Measurements from ENCODE around the gene RAPGEFL1. TPM values are rescaled to one million over a fixed set of nuclear protein-coding genes. Genes with fewer than 3 reads are reported as not detected.

The RAPGEFL1 gene
- total and polyA plus RNA-seq, 2 of the 8 experiments (the other 6 are each of a cell fraction or from before 2014, with no cell fraction given): 20.0 to 20.2 TPM

DNA sequence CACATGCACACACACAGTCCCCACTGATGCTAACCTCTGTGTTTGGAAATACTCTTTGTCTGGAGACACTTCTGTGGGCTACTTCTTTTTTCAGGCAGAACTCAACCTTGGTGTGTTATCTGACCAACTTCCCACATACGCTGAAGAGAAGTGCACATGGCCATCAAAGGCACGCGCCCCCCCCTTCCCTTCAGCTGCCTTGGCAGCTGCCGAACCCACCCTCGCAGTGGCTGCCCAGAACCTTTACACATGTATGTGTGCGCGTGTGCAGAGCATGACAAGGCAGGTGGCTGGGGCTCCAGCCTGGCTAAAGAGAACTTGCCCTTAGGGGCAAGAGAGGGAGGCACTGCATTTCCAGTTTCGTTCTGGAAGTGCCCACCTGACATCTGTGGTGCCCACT, 3.9 kb downstream of the RAPGEFL1 start:
- H4K5ac ChIP-seq (ENCODE audit: insufficient read length, low read depth, low read length): no peak overlapping the region
- no peak overlapping the region for H3K4me3 ChIP-seq (ENCODE audit: extremely low read depth in 1 of 4, insufficient read depth in 2 of 4, low read depth in 3 of 4, low read length in 4 of 4)
- no peak overlapping the region for H3K56ac ChIP-seq (replicated peaks; ENCODE audit: insufficient read length, low read depth, low read length)
- no peaks in the 10 kb centered on the region for H3K79me1 ChIP-seq (ENCODE audit: low read depth, low read length)
- H3K4ac ChIP-seq (replicated peaks; ENCODE audit: insufficient read length, low read depth, low read length): no peak overlapping the region
- H3K23me2 ChIP-seq (ENCODE audit: low read depth, low read length): peaks cover 2% of the 10 kb centered on the region; the same call in 1 of the 2 replicates
- ChIA-PET POLR2A (ENCODE audit: partially characterized antibody) (interaction anchor here (0.9 to 9.1 kb wide), 3 partner anchors 11 to 107 kb away, joined by 3 to 105 read pairs (median 3); no protein-coding TSS in a partner anchor), CTCF (ENCODE audit: partially characterized antibody) (interaction anchor here (1.1 to 3.8 kb wide), 4 partner anchors 9 to 69 kb away, joined by 4 to 11 read pairs (median 7); no protein-coding TSS in a partner anchor)
- peaks cover 5 to 20% (median 15%) of the 10 kb centered on the region in 4 experiments; a peak in 6 of 7 replicates for H3K4me1 ChIP-seq (replicated peaks in 1 of 4; ENCODE audit: control insufficient read depth in 3 of 4, insufficient read depth in 4 of 4, low read length in 3 of 4)
- H3K4me2 ChIP-seq (ENCODE audit: insufficient read depth in 1 of 2, low read depth in 2 of 2, low read length in 2 of 2): no peak overlapping the region
- H2BK12ac ChIP-seq (ENCODE audit: low read depth, low read length): no peak overlapping the region
- peaks cover 0 to 2% (median 0%) of the 10 kb centered on the region in 4 experiments; a peak in 1 of 8 replicates for H3K36me3 ChIP-seq (ENCODE audit: control insufficient read depth in 2 of 4, insufficient read depth in 4 of 4, low read length in 3 of 4)
- H3K27ac ChIP-seq (ENCODE audit: low read depth, low read length): no peak overlapping the region
- no peak overlapping the region for H2BK5ac ChIP-seq (ENCODE audit: low read depth, low read length)
- H2AK5ac ChIP-seq (ENCODE audit: low read depth, low read length): no peak overlapping the region
- no peaks in the 10 kb centered on the region for H3K79me2 ChIP-seq (ENCODE audit: control insufficient read depth in 1 of 2, insufficient read depth in 2 of 2, low read length in 2 of 2)
- H2BK120ac ChIP-seq (replicated peaks; ENCODE audit: low read depth, low read length): no peak overlapping the region
- H3K9me3 ChIP-seq (ENCODE audit: insufficient read depth in 2 of 2, low read depth in 1 of 2, low read length in 1 of 2): no peaks in the 10 kb centered on the region
- 93% methylated on average over 7 of the region's 8 CpGs; no CpG with 5 or more reads in 1 of the 2 experiments for WGBS, 2 experiments (ENCODE audit: extremely low coverage in 1 of 2, insufficient coverage in 1 of 2, insufficient read length in 1 of 2, insufficient replicate concordance in 2 of 2, low coverage in 1 of 2, low lambda C conversion rate in 2 of 2, missing lambda C conversion rate in 1 of 2)
- H4K20me1 ChIP-seq (replicated peaks in 1 of 2; ENCODE audit: control insufficient read depth in 1 of 2, insufficient read depth in 2 of 2, low read length in 2 of 2): peaks cover 0 to 19% of the 10 kb centered on the region in 2 experiments
- H3K18ac ChIP-seq (ENCODE audit: extremely low read depth, low read length): no peak overlapping the region
- no peak overlapping the region for H2AFZ ChIP-seq (ENCODE audit: low read length)
- no peaks in the 10 kb centered on the region for H3K27me3 ChIP-seq (replicated peaks in 1 of 4; ENCODE audit: control insufficient read depth in 3 of 4, extremely low read depth in 1 of 4, insufficient read depth in 3 of 4, low read length in 3 of 4)
- no peak overlapping the region; the same call in 1 of the 2 replicates for H4K8ac ChIP-seq (ENCODE audit: extremely low read depth, insufficient read depth, low read length)
- no peak overlapping the region for H3K14ac ChIP-seq (ENCODE audit: insufficient read length)
- DNase-seq (ENCODE audit: low read depth in 1 of 2, low spot score in 2 of 2) (no peak), FAIRE-seq (no peak)
- no peak overlapping the region for H3K9ac ChIP-seq (replicated peaks in 1 of 4; ENCODE audit: extremely low read depth in 1 of 4, low read depth in 3 of 4, low read length in 3 of 4)
- H4K91ac ChIP-seq (replicated peaks; ENCODE audit: insufficient read length, low read length): no peak overlapping the region
- no peak overlapping the region for H2BK20ac ChIP-seq (ENCODE audit: low read length)
- no peak overlapping the region for H2BK15ac ChIP-seq (ENCODE audit: low read length)
- no peak overlapping the region for H3K23ac ChIP-seq (ENCODE audit: insufficient read length)
- TF ChIP-seq EZH2 (IDR thresholded peaks at IDR 0.05; ENCODE audit: low read depth, low read length, severe bottlenecking): no peak
- TF ChIP-seq TCF12 (IDR thresholded peaks at IDR 0.05; ENCODE audit: low read depth, low read length): no peak
- TF ChIP-seq SP1 (IDR thresholded peaks at IDR 0.05; ENCODE audit: low read depth, low read length): no peak
- no peak for TF ChIP-seq JUND (IDR thresholded peaks at IDR 0.05; ENCODE audit: low read length)
- TF ChIP-seq EGR1 (IDR thresholded peaks at IDR 0.05; ENCODE audit: borderline replicate concordance, low read depth, low read length): no peak
- TF ChIP-seq BCL11A (IDR thresholded peaks at IDR 0.05; ENCODE audit: low read depth in 2 of 2, low read length in 2 of 2): no peak
- no peak for TF ChIP-seq SAP30 (IDR thresholded peaks at IDR 0.05; ENCODE audit: insufficient read depth, insufficient replicate concordance, low read length)
- TF ChIP-seq EP300 (IDR thresholded peaks at IDR 0.05; ENCODE audit: borderline replicate concordance in 1 of 2, low read depth in 2 of 2, low read length in 2 of 2): no peak
- TF ChIP-seq POLR2A (IDR thresholded peaks at IDR 0.05; ENCODE audit: control extremely low read depth in 1 of 2, low read depth in 2 of 2, low read length in 2 of 2): no peak
- no peak for TF ChIP-seq SP2 (IDR thresholded peaks at IDR 0.05; ENCODE audit: low read length)
- no peak for TF ChIP-seq TBP (IDR thresholded peaks at IDR 0.05; ENCODE audit: low read depth, low read length)
- no peak for TF ChIP-seq SUZ12 (IDR thresholded peaks at IDR 0.05; ENCODE audit: low read length)
- TF ChIP-seq FOSL1 (IDR thresholded peaks at IDR 0.05; ENCODE audit: insufficient read depth, low read depth, low read length): no peak
- no peak for TF ChIP-seq SP4 (IDR thresholded peaks at IDR 0.05; ENCODE audit: low read length)
- TF ChIP-seq HDAC6 (IDR thresholded peaks at IDR 0.05; ENCODE audit: low read depth, low read length): no peak

All from H1 (cell line).